Measurements from ENCODE around the gene COL8A1.

Gene COL8A1

GRCh38 chr3:99706410-99706809 lies 68.0 kb downstream of the COL8A1 start:
- TF ChIP-seq CTCF (IDR thresholded peaks at IDR 0.05; ENCODE audit: low read depth, low read length) = no peak
- no peak for DNase-seq (ENCODE audit: extremely low read depth, low read depth)

GRCh38 chr3:99708207-99708745 lies 69.9 kb downstream of the COL8A1 start:
- DNase-seq (ENCODE audit: extremely low read depth, low read depth) = no peak
- no peak for TF ChIP-seq CTCF (IDR thresholded peaks at IDR 0.05; ENCODE audit: low read depth, low read length)

- no peak for DNase-seq (ENCODE audit: extremely low read depth, low read depth)
- no peak for TF ChIP-seq CTCF (IDR thresholded peaks at IDR 0.05; ENCODE audit: low read depth, low read length)
These were observed 71.3 kb downstream of the COL8A1 start for GRCh38 chr3:99709686-99710085.

GRCh38 chr3:99710094-99710493 lies 71.7 kb downstream of the COL8A1 start:
- no peak for TF ChIP-seq CTCF (IDR thresholded peaks at IDR 0.05; ENCODE audit: low read depth, low read length)
- no peak for DNase-seq (ENCODE audit: extremely low read depth, low read depth)

GRCh38 chr3:99711351-99711750 lies 73.0 kb downstream of the COL8A1 start:
- no peak for TF ChIP-seq CTCF (IDR thresholded peaks at IDR 0.05; ENCODE audit: low read depth, low read length)
- DNase-seq (ENCODE audit: extremely low read depth, low read depth) = no peak

GRCh38 chr3:99712291-99712954 lies 74.0 kb downstream of the COL8A1 start:
- no peak for TF ChIP-seq CTCF (IDR thresholded peaks at IDR 0.05; ENCODE audit: low read depth, low read length)
- DNase-seq (ENCODE audit: extremely low read depth, low read depth) = no peak

- DNase-seq (ENCODE audit: extremely low read depth, low read depth) = no peak
- TF ChIP-seq CTCF (IDR thresholded peaks at IDR 0.05; ENCODE audit: low read depth, low read length) = no peak
These were observed 75.0 kb downstream of the COL8A1 start for GRCh38 chr3:99713440-99713839.
